NCI-H146 treated with DMSO at 0.1 percent for 48 hours (cell line): ENCODE results near the gene HGFAC.

Source experiments
- DNase-seq: peaks from one replicate; lab custom pipeline; 2025; ENCODE audit not compliant: unreplicated experiment; lab: John Stamatoyannopoulos, UW

The HGFAC gene

GRCh38 chr4:3441501-3442459 lies at the start of gene HGFAC:
Gene HGFAC (plus strand): TSS chr4:3441968. CDS start chr4:3442002, 34 bp downstream.
- DNase-seq, result no peak

GRCh38 chr4:3392321-3392720 lies 49.4 kb upstream of the HGFAC start:
- no peak for DNase-seq

GRCh38 chr4:3393171-3393570 lies 48.6 kb upstream of the HGFAC start:
- DNase-seq, result no peak

- DNase-seq, result no peak
These were observed 45.2 kb upstream of the HGFAC start for GRCh38 chr4:3396600-3396999.

- DNase-seq, result no peak
These were observed 44.6 kb upstream of the HGFAC start for GRCh38 chr4:3397128-3397527.

- no peak for DNase-seq
These were observed 42.2 kb upstream of the HGFAC start for GRCh38 chr4:3399277-3400194.

GRCh38 chr4:3401436-3402171 lies 40.2 kb upstream of the HGFAC start:
- DNase-seq, result no peak

GRCh38 chr4:3402491-3403347 lies 39.0 kb upstream of the HGFAC start:
- no peak for DNase-seq

- DNase-seq, result no peak
These were observed 38.3 kb upstream of the HGFAC start for GRCh38 chr4:3403348-3403906.

GRCh38 chr4:3404546-3404945 lies 37.2 kb upstream of the HGFAC start:
- DNase-seq, result no peak

- no peak for DNase-seq
These were observed 36.6 kb upstream of the HGFAC start for GRCh38 chr4:3405176-3405575.

GRCh38 chr4:3406021-3406420 lies 35.7 kb upstream of the HGFAC start:
- no peak for DNase-seq

GRCh38 chr4:3406431-3406830 lies 35.3 kb upstream of the HGFAC start:
- no peak for DNase-seq

- no peak for DNase-seq
These were observed 34.5 kb upstream of the HGFAC start for GRCh38 chr4:3407171-3407771.

GRCh38 chr4:3407930-3408792 lies 33.6 kb upstream of the HGFAC start:
- DNase-seq, result no peak

- no peak for DNase-seq
These were observed 32.9 kb upstream of the HGFAC start for GRCh38 chr4:3408793-3409330.

- DNase-seq, result no peak
These were observed 32.1 kb upstream of the HGFAC start for GRCh38 chr4:3409571-3410091.
